Endothelial cell of umbilical vein (primary cell): Measurements from ENCODE around the gene FAM161A. TPM values are rescaled to one million over a fixed set of nuclear protein-coding genes. Genes with fewer than 3 reads are reported as not detected.

Experiments used
- BruUV-seq: library from RNA; stranded (reverse); fragments of 400-500 nt; replicated peaks from 2 replicates; lab custom pipeline; 2021; lab: Mats Ljungman, UMichigan
- CTCF ChIA-PET: fragments of 300-600, 350-600 bp; sonication (Branson Sonifier 250); formaldehyde crosslinking; loops from one replicate; lab custom pipeline; 2021; ENCODE audit warnings: antibody characterized with exemption, inconsistent platforms; lab: Charles Lee
- POLR2A ChIA-PET: fragments of 300-600, 350-600 bp; sonication (Branson Sonifier 250); formaldehyde crosslinking; loops from one replicate; lab custom pipeline; 2021; ENCODE audit warnings: antibody characterized with exemption, inconsistent platforms; lab: Charles Lee
- DNase-seq: peaks from one replicate; pipeline ENCODE4 v3.0.0-alpha.2; 2011; ENCODE audit warnings: low read depth, low spot score
- FAIRE-seq: peaks from 2 replicates; lab custom pipeline; 2011; peaks lifted over from hg19 to GRCh38; lab: Jason Lieb, UNC
- H2AFZ ChIP-seq: 2 replicates; pipeline ENCODE4 v1.6.0; 2012; ENCODE audit warnings: low read depth, low read length, control low read depth, inconsistent platforms
- H3K27ac ChIP-seq: 2 replicates; pipeline ENCODE4 v1.5.1; 2011; ENCODE audit warnings: low read depth, mild to moderate bottlenecking, control low read depth, low read length, moderate library complexity; ENCODE audit not compliant: insufficient read depth
- H3K27me3 ChIP-seq, 2 experiments: 2 replicates each; pipeline versions ENCODE4 v1.6.0 to v1.6.1; 2011; ENCODE audit warnings: low read length in 2 of 2, mixed read lengths in 1 of 2; ENCODE audit not compliant: control insufficient read depth in 2 of 2, insufficient read depth in 2 of 2
- H3K36me3 ChIP-seq, 2 experiments: 2 replicates in 1 of 2; 3 replicates in 1 of 2; pipeline ENCODE4 v1.5.1; 2011; ENCODE audit warnings: low read length in 2 of 2, mild to moderate bottlenecking in 1 of 2, moderate library complexity in 1 of 2; ENCODE audit not compliant: control insufficient read depth in 2 of 2, insufficient read depth in 2 of 2; ENCODE audit errors: extremely low read depth in 1 of 2
- H3K4me1 ChIP-seq: 3 replicates; pipeline ENCODE4 v1.5.1; 2011; ENCODE audit warnings: mild to moderate bottlenecking, low read length; ENCODE audit not compliant: control insufficient read depth, insufficient read depth; ENCODE audit errors: extremely low read depth
- H3K4me2 ChIP-seq: 2 replicates; pipeline ENCODE4 v1.6.1; 2011; ENCODE audit warnings: low read length, control low read depth, mixed read lengths; ENCODE audit not compliant: insufficient read depth
- H3K4me3 ChIP-seq, 3 experiments: fragments of 200-600 bp in 1 of 3; sonication (generic), shearing (Covaris generic) in 1 of 3; replicated peaks in 1 of 3; 2 replicates each; pipeline ENCODE4 v1.5.1; 2011 to 2016; ENCODE audit warnings: control low read depth in 3 of 3, low read length in 3 of 3, mild to moderate bottlenecking in 2 of 3, inconsistent platforms in 1 of 3, low read depth in 1 of 3, moderate library complexity in 1 of 3; ENCODE audit not compliant: insufficient read depth in 1 of 3
- H3K79me2 ChIP-seq: 2 replicates; pipeline ENCODE4 v1.6.0; 2012; ENCODE audit warnings: low read length, inconsistent platforms; ENCODE audit not compliant: control insufficient read depth, insufficient read depth
- H3K9ac ChIP-seq: replicated peaks from 2 replicates; pipeline ENCODE3; 2011; ENCODE audit warnings: low read length, control low read depth; ENCODE audit not compliant: insufficient read depth; ENCODE audit errors: extremely low read depth
- H3K9me1 ChIP-seq: replicated peaks from 3 replicates; pipeline ENCODE4 v1.6.0; 2011; ENCODE audit warnings: mild to moderate bottlenecking, low read length; ENCODE audit not compliant: control insufficient read depth, insufficient read depth; ENCODE audit errors: extremely low read depth
- H3K9me3 ChIP-seq: replicated peaks from 2 replicates; pipeline ENCODE4 v1.5.1; 2012; ENCODE audit warnings: low read length, inconsistent platforms; ENCODE audit not compliant: control insufficient read depth, insufficient read depth
- H4K20me1 ChIP-seq: replicated peaks from 2 replicates; pipeline ENCODE3; 2011; ENCODE audit warnings: mild to moderate bottlenecking, low read length; ENCODE audit not compliant: control insufficient read depth, insufficient read depth; ENCODE audit errors: extremely low read depth
- EZH2 ChIP-seq: IDR thresholded peaks from 2 replicates; pipeline ENCODE4 v1.6.1; 2012; ENCODE audit warnings: borderline replicate concordance, low read depth, mild to moderate bottlenecking, moderate library complexity, low read length, inconsistent platforms; ENCODE audit not compliant: severe bottlenecking
- FOS ChIP-seq: IDR thresholded peaks from 2 replicates; pipeline ENCODE4 v1.6.1; 2011; ENCODE audit warnings: mild to moderate bottlenecking, low read length, moderate library complexity, borderline replicate concordance; ENCODE audit not compliant: insufficient read depth
- GATA2 ChIP-seq: IDR thresholded peaks from 2 replicates; pipeline ENCODE4 v1.7.0; 2011; ENCODE audit warnings: low read depth, mild to moderate bottlenecking, moderate library complexity, mixed read lengths, low read length; ENCODE audit not compliant: insufficient read length, insufficient read depth
- JUN ChIP-seq: IDR thresholded peaks from 2 replicates; pipeline ENCODE4 v1.6.1; 2011; ENCODE audit warnings: borderline replicate concordance, low read depth; ENCODE audit not compliant: insufficient read length, insufficient read depth
- MYC ChIP-seq: IDR thresholded peaks from one replicate; pipeline ENCODE4 v1.6.1; 2011; ENCODE audit warnings: mild to moderate bottlenecking, low read depth, low read length
- POLR2A ChIP-seq: IDR thresholded peaks from 2 replicates; pipeline ENCODE4 v1.6.1; 2012; ENCODE audit warnings: low read depth, mild to moderate bottlenecking, control low read depth, low read length
- POLR2AphosphoS5 ChIP-seq: IDR thresholded peaks from 2 replicates; pipeline ENCODE4 v1.6.1; 2012; ENCODE audit warnings: low read depth, mild to moderate bottlenecking, control low read depth, low read length, moderate library complexity; ENCODE audit not compliant: insufficient read depth
- dilution Hi-C: fragments of 300-500 bp; cut with MboI; formaldehyde crosslinking; loops from one replicate; pipeline ENCODE4 v1.15.0; 2019; ENCODE audit warnings: low sequenced_read_pairs; ENCODE audit not compliant: extremely low pct_ligation_motif_present
- intact Hi-C: fragments of 100-400 bp; cut with micrococcal nuclease; formaldehyde crosslinking; loops from one replicate; pipeline ENCODE4 v1.10.0; 2022
- polyA plus RNA-seq, 4 experiments: library from polyadenylated mRNA; depleted of rRNA in 3 of 4; stranded (reverse) in 3 of 4; unstranded in 1 of 4; fragments of >200 nt; gene quantifications; 2 replicates each; pipeline versions ENCODE4 v1.2.1 to v1.2.3, GENCODE V29; 2011 to 2012; ENCODE audit warnings: missing spikeins in 1 of 4
- total RNA-seq: library from RNA; stranded (reverse); gene quantifications from 2 replicates; pipeline ENCODE4 v1.2.3, GENCODE V29; 2021
- TF ChIP-seq, protein P1 (sequence below), 2 donors: IDR thresholded peaks; 1 replicate in 1 of 2; 2 replicates in 1 of 2; pipeline ENCODE4 v1.5.1; 2011; ENCODE audit warnings: low read length in 2 of 2, mild to moderate bottlenecking in 2 of 2, moderate library complexity in 2 of 2, control low read depth in 1 of 2, inconsistent platforms in 1 of 2, low read depth in 1 of 2; ENCODE audit not compliant: insufficient read depth in 1 of 2; ENCODE audit errors: extremely low read depth in 1 of 2
- TF ChIP-seq, protein P2 (sequence below): IDR thresholded peaks from 2 replicates; pipeline ENCODE4 v1.6.1; 2011; ENCODE audit not compliant: insufficient read depth, insufficient read length

FAM161A gene
- total and polyA plus RNA-seq, 2 donors (not counting 3 experiments of a cell fraction or from before 2014, with no cell fraction given): 0.81 to 6.1 TPM

DNA sequence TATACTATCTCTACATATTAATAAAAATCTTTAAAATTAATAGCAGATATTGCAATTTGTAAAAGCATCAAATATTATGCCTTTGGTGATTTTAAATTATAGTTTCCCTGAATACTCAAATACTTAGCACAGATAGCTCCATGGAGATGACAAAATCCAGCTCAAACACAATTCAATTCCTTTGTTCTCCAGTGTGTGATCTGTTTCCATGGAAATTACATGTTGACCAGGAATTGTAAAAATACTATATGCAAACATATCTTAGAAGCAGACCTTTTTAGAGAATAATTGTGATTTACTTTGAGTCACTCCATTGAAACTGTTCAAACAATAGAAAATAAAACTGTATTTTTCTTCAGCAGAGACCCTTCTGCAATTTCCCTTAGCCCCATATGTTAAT is 68.3 kb downstream of the FAM161A start:
- no peaks in the 10 kb centered on the region for H3K36me3 ChIP-seq
- H3K4me3 ChIP-seq: no peak overlapping the region
- no peaks in the 10 kb centered on the region for H3K9me1 ChIP-seq
- no peak for DNase-seq
- H3K27ac ChIP-seq: no peak overlapping the region
- BruUV-seq: no TSS peak
- H3K4me2 ChIP-seq: no peak overlapping the region
- no peaks in the 10 kb centered on the region for H4K20me1 ChIP-seq
- TF ChIP-seq POLR2A: no peak
- TF ChIP-seq EZH2: no peak
- TF ChIP-seq MYC: no peak
- TF ChIP-seq FOS: no peak
- TF ChIP-seq, protein P1, sequence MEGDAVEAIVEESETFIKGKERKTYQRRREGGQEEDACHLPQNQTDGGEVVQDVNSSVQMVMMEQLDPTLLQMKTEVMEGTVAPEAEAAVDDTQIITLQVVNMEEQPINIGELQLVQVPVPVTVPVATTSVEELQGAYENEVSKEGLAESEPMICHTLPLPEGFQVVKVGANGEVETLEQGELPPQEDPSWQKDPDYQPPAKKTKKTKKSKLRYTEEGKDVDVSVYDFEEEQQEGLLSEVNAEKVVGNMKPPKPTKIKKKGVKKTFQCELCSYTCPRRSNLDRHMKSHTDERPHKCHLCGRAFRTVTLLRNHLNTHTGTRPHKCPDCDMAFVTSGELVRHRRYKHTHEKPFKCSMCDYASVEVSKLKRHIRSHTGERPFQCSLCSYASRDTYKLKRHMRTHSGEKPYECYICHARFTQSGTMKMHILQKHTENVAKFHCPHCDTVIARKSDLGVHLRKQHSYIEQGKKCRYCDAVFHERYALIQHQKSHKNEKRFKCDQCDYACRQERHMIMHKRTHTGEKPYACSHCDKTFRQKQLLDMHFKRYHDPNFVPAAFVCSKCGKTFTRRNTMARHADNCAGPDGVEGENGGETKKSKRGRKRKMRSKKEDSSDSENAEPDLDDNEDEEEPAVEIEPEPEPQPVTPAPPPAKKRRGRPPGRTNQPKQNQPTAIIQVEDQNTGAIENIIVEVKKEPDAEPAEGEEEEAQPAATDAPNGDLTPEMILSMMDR (IDR thresholded peaks at IDR 0.05; ENCODE audit: extremely low read depth in 1 of 2, insufficient read depth in 1 of 2, low read depth in 1 of 2, low read length in 2 of 2): no peak
- TF ChIP-seq, protein P2, sequence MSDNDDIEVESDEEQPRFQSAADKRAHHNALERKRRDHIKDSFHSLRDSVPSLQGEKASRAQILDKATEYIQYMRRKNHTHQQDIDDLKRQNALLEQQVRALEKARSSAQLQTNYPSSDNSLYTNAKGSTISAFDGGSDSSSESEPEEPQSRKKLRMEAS: no peak
- TF ChIP-seq JUN: no peak
- TF ChIP-seq POLR2AphosphoS5: no peak
- TF ChIP-seq GATA2: no peak
- ChIA-PET POLR2A (no interaction called here), CTCF (interaction anchor here (1.1 kb wide), 1 partner anchor 9 kb away, joined by 4 read pairs; no protein-coding TSS in a partner anchor)
- no peaks in the 10 kb centered on the region for H3K79me2 ChIP-seq
- no peak for FAIRE-seq
- H3K9me3 ChIP-seq: no peaks in the 10 kb centered on the region
- intact Hi-C loops (no loop called here), dilution Hi-C loops (no loop called here)
- H2AFZ ChIP-seq: no peak overlapping the region
- peaks cover 2% of the 10 kb centered on the region in 2 experiments for H3K27me3 ChIP-seq
- no peaks in the 10 kb centered on the region for H3K4me1 ChIP-seq
- H3K9ac ChIP-seq: no peak overlapping the region
